GM20000 (cell line): ENCODE results near the gene INO80C.

Source experiments
- DNase-seq: peaks from one replicate; pipeline ENCODE4 v3.0.0; 2012; ENCODE audit warnings: low spot score
- CTCF ChIP-seq: IDR thresholded peaks from 2 replicates; pipeline ENCODE4 v1.5.1; 2012; ENCODE audit warnings: mild to moderate bottlenecking, control low read depth; ENCODE audit errors: extremely low read depth, missing control alignments

Gene INO80C

DNA sequence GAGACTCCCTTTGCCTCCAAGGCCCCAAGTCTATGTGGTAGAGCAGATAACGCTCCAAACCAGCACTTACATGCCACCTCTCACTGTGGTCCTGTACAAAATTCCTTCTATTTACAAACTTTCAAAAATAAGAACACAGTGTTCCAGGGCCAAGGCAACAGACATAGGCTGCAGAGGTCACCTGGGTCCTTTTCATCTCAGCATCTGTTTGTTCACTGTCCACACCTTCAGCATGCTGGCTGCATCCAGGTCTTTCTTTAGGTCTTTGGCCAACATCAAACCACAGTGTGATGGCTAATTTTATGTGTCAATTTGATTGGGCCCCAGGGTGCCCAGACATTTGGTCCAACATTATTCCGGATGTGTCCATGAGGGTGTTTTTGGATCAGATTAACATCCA, 20.0 kb upstream of the INO80C start:
- TF ChIP-seq CTCF = no peak
- DNase-seq = no peak

- no peak for DNase-seq
- no peak for TF ChIP-seq CTCF
These were observed 19.0 kb upstream of the INO80C start for GRCh38 chr18:35516789-35517188.

DNA sequence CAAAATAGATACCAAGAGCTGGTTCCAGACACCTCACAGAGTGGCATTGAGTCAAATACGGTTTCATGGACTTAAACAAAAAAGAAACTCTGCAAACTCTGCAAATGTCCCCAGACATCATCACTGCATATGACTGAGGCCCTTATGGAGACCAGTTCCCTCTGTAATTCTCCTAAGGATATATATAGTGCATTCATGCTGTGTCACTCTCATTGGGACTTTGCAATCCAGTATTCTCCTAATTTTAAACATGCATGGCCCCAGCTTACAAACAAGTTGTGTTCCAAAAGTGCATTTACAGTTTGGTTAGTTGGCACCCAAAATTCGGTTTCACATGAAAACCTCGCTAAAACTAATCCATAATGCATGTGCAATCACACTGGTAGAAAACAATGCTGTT, 18.6 kb upstream of the INO80C start:
- TF ChIP-seq CTCF = no peak
- no peak for DNase-seq

GRCh38 chr18:35515460-35516130, 17.8 kb upstream of the INO80C start:
- DNase-seq = no peak
- no peak for TF ChIP-seq CTCF

- no peak for DNase-seq
- TF ChIP-seq CTCF = no peak
These were observed 17.1 kb upstream of the INO80C start for GRCh38 chr18:35514752-35515459.

DNA sequence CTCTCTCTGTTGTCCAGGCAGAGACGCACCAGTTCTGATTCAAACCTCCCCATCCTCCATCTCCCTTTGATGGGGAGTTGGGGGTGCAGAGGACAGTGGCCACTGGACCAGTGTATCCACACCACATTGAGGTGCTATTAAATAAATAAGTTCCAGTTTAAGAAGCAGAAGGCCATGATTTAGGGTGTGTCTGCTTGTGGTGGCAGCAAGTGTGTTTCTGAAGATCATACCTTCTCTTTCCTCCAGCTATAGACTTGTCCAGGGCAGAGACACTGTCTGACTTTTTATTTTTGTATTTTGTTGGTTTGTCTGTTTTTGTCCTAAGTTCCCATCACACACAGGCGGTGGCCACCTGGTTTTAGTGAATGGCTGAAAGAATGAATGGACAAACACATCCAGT, 16.5 kb upstream of the INO80C start:
- DNase-seq = no peak
- TF ChIP-seq CTCF = no peak

DNA sequence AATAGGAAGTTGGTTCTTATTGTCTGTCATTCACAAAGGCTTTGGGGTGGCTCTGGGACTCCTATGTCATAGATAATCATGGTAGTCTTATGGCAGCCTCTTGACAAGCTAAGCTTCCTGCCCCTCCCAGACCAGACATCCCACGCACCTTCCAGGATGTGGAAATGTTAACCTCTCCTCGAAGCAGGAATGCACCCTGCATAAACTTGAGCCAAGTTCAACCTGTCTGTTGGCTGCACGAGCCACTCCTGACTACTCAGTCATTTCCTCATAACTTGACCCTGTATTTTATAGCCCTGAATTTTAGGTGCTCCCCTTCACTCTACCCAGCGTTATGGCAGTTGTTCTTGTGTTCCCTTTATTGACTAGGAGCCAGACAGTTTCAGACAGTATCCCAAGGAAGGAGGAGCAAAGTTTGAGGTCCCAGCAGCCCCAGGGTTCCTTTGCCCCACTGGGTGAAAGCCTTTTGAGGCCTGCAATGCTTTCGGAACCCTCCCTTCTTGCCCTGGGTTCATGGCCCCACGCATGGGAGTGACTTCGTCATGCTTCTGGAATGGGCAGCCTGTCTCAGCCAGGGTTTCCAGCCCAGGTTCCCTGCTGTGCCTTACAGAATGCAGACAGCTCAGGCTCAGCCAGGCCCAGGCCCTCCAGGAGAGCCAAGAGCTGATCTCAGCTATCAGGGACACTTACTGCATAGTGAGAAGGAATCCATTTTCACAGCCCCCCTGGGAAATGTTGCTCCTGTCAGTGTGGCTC, 15.6 kb upstream of the INO80C start:
- DNase-seq = no peak
- TF ChIP-seq CTCF = no peak
